A549 (cell line): Measurements from ENCODE around the gene RRP15. TPM values are rescaled to one million over a fixed set of nuclear protein-coding genes. Genes with fewer than 3 reads are reported as not detected.
A peak's percentile ranks its signal among the peaks of the same experiment; 100 is the strongest.

Experiments
- ATAC-seq, 2 experiments: fragments of 200-7000 bp in 1 of 2; fragments of >200 bp in 1 of 2; cut with Nextera tagmentation in 1 of 2; cut with Tn5 transposase in 1 of 2; 3 replicates each; pipeline versions ENCODE4 v1.8.0 to v1.9.1; 2018 to 2020; ENCODE audit warnings: mild to moderate bottlenecking in 1 of 2, moderate library complexity in 1 of 2
- CTCF ChIA-PET: fragments of 300-600 bp; sonication (Branson Sonifier 250); formaldehyde crosslinking; extraction: SDS; loops from one replicate; lab custom pipeline; 2021; ENCODE audit warnings: antibody characterized with exemption, inconsistent platforms; lab: Yijun Ruan, JAX
- POLR2A ChIA-PET: fragments of 350-600 bp; formaldehyde crosslinking; extraction: SDS; loops from one replicate; lab custom pipeline; 2021; ENCODE audit warnings: antibody characterized with exemption, inconsistent platforms; lab: Yijun Ruan, JAX
- DNase-seq, 2 experiments: peaks; one replicate each; pipeline versions ENCODE4 v3.0.0 to v3.0.0-alpha.2; 2011 to 2016; ENCODE audit warnings: low read depth in 1 of 2, low spot score in 1 of 2
- FAIRE-seq: peaks from 2 replicates; lab custom pipeline; 2011; peaks lifted over from hg19 to GRCh38; lab: Jason Lieb, UNC
- H3K27ac ChIP-seq, 2 experiments: fragments of >200 bp; sonication (Bioruptor Twin); formaldehyde crosslinking; 3 replicates each; pipeline ENCODE4 v1.5.1; 2016 to 2017
- H3K4me1 ChIP-seq: fragments of >200 bp; sonication (Bioruptor Twin); formaldehyde crosslinking; 3 replicates; pipeline ENCODE4 v1.6.1; 2016
- H3K4me2 ChIP-seq: fragments of >200 bp; sonication (Bioruptor Twin); formaldehyde crosslinking; 3 replicates; pipeline ENCODE4 v1.6.1; 2016
- H3K4me3 ChIP-seq: fragments of >200 bp; sonication (Bioruptor Twin); formaldehyde crosslinking; 3 replicates; pipeline ENCODE4 v1.5.1; 2016
- H3K9me3 ChIP-seq: fragments of >200 bp; sonication (Bioruptor Twin); formaldehyde crosslinking; 3 replicates; pipeline ENCODE4 v1.6.1; 2016
- CEBPB ChIP-seq, 2 experiments: fragments of >200 bp in 1 of 2; sonication (Bioruptor Twin) in 1 of 2; formaldehyde crosslinking in 1 of 2; IDR thresholded peaks; 2 replicates each; pipeline ENCODE4 v1.6.1; 2012 to 2016
- EHF ChIP-seq: fragments of 250-450 bp; sonication (Bioruptor Pico); IDR thresholded peaks from 2 replicates; pipeline ENCODE4 v1.5.0; 2020; ENCODE audit warnings: mild to moderate bottlenecking
- FOSL2 ChIP-seq, 2 experiments: fragments of 450-650 bp in 1 of 2; fragments of >200 bp in 1 of 2; sonication (Bioruptor Twin) in 1 of 2; formaldehyde crosslinking; IDR thresholded peaks; 2 replicates each; pipeline versions ENCODE4 v1.5.0 to v1.6.1; 2016 to 2020; ENCODE audit warnings: mild to moderate bottlenecking in 1 of 2, moderate library complexity in 1 of 2
- HOXB13 ChIP-seq: fragments of 250-450 bp; sonication (Bioruptor Pico); IDR thresholded peaks from 2 replicates; pipeline ENCODE4 v1.5.0; 2020; ENCODE audit warnings: low read depth, mild to moderate bottlenecking, moderate library complexity
- KDM5A ChIP-seq: fragments of 200-600 bp; sonication (generic); IDR thresholded peaks from 2 replicates; pipeline ENCODE4 v1.6.1; 2016; ENCODE audit warnings: antibody characterized with exemption, mild to moderate bottlenecking
- MAFK ChIP-seq: fragments of 450-650 bp; IDR thresholded peaks from 2 replicates; pipeline ENCODE4 v1.6.1; 2014; ENCODE audit not compliant: partially characterized antibody
- MAZ ChIP-seq: fragments of 150-350 bp; IDR thresholded peaks from 2 replicates; pipeline ENCODE4 v1.6.1; 2014; ENCODE audit warnings: antibody characterized with exemption, low read depth, low read length, borderline replicate concordance
- NFE2L2 ChIP-seq: fragments of 150-350 bp; conservative IDR thresholded peaks from 2 replicates; pipeline ENCODE4 v1.6.1; 2014; ENCODE audit warnings: low read length
- SMC3 ChIP-seq: fragments of >200 bp; sonication (Bioruptor Twin); formaldehyde crosslinking; IDR thresholded peaks from 3 replicates; pipeline ENCODE4 v1.6.1; 2018; ENCODE audit warnings: inconsistent platforms
- ZFP36 ChIP-seq: fragments of 450-650 bp; IDR thresholded peaks from 2 replicates; pipeline ENCODE4 v1.6.1; 2014; ENCODE audit warnings: borderline replicate concordance; ENCODE audit not compliant: partially characterized antibody
- WGBS: methylation state at CpG from one replicate; pipeline ENCODE4 v1.1.6; 2017; ENCODE audit errors: missing lambda C conversion rate; 5-methylcytosine and 5-hydroxymethylcytosine counted together
- polyA plus RNA-seq, 4 experiments: library from polyadenylated mRNA; depleted of rRNA in 3 of 4; stranded (reverse); fragments of >200 nt; fragmentation: RNase III in 1 of 4; extraction: RNeasy Plus Mini Kit Qiagen cat#74134 plus additional on column Dnase treatment in 1 of 4; gene quantifications; 2 replicates in 3 of 4; 3 replicates in 1 of 4; pipeline ENCODE4 v1.2.3, GENCODE V29; 2011 to 2017
- TF ChIP-seq, protein P1 (sequence below): IDR thresholded peaks from 2 replicates; pipeline ENCODE4 v1.6.1; 2012
- TF ChIP-seq, protein P2 (sequence below): fragments of 150-350 bp; IDR thresholded peaks from 2 replicates; pipeline ENCODE4 v1.6.1; 2014; ENCODE audit warnings: low read depth, mild to moderate bottlenecking, low read length
- TF ChIP-seq, protein P3 (sequence below): IDR thresholded peaks from 2 replicates; pipeline ENCODE4 v1.6.1; 2012; ENCODE audit warnings: low read depth, borderline replicate concordance
- TF ChIP-seq, protein P4 (sequence below): IDR thresholded peaks from 2 replicates; pipeline ENCODE4 v1.6.1; 2012

Gene RRP15
- polyA plus RNA-seq, 2 of the 4 experiments (the other 2 are of a cell fraction): 15.6 to 19.5 TPM

DNA sequence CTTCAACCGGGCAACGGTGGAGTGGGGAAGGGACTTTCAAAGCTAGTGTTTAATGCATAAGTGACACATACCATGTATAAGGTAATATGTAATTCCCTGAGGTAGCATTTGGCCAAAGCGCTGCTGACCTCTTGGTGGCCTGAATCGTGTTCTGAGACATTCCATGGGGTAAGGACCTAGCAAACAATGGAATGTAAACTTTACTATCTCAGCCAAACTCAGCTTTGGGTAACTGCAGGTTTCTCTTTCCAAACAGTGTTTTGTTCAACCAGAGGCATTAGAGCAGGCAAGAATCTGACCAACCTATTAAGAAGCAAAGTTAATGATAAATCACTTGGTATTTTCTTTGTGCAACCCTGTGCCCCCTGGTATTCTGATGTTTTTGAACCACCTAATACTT lies 82.0 kb downstream of the RRP15 start (continued):
- no peak for TF ChIP-seq EHF (CRISPR knock-in tag)

DNA sequence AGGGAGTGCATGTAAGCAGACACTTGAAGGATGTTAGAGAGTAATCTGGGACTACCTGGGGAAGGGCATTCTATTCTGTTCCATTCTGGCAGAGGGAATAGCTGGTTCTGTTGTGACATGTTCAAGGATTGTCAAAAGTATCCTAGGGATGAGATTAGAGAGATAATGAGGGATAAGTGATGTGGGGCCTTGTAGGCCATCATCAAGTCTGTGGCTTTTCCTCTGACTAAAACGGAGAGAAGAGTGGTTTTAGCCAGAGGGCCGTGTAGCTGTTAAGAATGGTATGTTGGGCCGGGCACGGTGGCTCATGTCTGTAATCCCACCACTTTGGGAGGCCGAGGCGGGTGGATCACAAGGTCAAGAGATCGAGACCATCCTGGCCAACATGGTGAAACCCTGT lies 83.6 kb downstream of the RRP15 start:
- H3K4me1 ChIP-seq: peaks cover 96% of the 10 kb centered on the region
- H3K9me3 ChIP-seq: no peaks in the 10 kb centered on the region
- ATAC-seq (no peak), FAIRE-seq (no peak), DNase-seq (no peak)
- WGBS: 92% methylated on average over 7 of the region's 7 CpGs
- H3K27ac ChIP-seq: peak overlapping the region; percentile 83 to 90
- POLR2A ChIA-PET: interaction anchor here (1.0 kb wide), 1 partner anchor 23 kb away, joined by 3 read pairs; no protein-coding TSS in a partner anchor
- no peak overlapping the region for H3K4me2 ChIP-seq
- CTCF ChIA-PET: interaction anchor here (1.6 to 2.6 kb wide), 2 partner anchors 15 to 1198 kb away, joined by 5 to 8 read pairs; no protein-coding TSS in a partner anchor
- TF ChIP-seq, protein P1, sequence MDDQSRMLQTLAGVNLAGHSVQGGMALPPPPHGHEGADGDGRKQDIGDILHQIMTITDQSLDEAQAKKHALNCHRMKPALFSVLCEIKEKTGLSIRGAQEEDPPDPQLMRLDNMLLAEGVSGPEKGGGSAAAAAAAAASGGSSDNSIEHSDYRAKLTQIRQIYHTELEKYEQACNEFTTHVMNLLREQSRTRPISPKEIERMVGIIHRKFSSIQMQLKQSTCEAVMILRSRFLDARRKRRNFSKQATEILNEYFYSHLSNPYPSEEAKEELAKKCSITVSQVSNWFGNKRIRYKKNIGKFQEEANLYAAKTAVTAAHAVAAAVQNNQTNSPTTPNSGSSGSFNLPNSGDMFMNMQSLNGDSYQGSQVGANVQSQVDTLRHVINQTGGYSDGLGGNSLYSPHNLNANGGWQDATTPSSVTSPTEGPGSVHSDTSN: no peak
- TF ChIP-seq NFE2L2 (no peak), EHF (CRISPR knock-in tag) (no peak), ZFP36 (no peak), SMC3 (no peak), KDM5A (no peak)
- TF ChIP-seq, protein P2, sequence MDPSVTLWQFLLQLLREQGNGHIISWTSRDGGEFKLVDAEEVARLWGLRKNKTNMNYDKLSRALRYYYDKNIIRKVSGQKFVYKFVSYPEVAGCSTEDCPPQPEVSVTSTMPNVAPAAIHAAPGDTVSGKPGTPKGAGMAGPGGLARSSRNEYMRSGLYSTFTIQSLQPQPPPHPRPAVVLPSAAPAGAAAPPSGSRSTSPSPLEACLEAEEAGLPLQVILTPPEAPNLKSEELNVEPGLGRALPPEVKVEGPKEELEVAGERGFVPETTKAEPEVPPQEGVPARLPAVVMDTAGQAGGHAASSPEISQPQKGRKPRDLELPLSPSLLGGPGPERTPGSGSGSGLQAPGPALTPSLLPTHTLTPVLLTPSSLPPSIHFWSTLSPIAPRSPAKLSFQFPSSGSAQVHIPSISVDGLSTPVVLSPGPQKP: no peak
- TF ChIP-seq, protein P3, sequence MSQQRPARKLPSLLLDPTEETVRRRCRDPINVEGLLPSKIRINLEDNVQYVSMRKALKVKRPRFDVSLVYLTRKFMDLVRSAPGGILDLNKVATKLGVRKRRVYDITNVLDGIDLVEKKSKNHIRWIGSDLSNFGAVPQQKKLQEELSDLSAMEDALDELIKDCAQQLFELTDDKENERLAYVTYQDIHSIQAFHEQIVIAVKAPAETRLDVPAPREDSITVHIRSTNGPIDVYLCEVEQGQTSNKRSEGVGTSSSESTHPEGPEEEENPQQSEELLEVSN: no peak
- H3K4me3 ChIP-seq: no peak overlapping the region

DNA sequence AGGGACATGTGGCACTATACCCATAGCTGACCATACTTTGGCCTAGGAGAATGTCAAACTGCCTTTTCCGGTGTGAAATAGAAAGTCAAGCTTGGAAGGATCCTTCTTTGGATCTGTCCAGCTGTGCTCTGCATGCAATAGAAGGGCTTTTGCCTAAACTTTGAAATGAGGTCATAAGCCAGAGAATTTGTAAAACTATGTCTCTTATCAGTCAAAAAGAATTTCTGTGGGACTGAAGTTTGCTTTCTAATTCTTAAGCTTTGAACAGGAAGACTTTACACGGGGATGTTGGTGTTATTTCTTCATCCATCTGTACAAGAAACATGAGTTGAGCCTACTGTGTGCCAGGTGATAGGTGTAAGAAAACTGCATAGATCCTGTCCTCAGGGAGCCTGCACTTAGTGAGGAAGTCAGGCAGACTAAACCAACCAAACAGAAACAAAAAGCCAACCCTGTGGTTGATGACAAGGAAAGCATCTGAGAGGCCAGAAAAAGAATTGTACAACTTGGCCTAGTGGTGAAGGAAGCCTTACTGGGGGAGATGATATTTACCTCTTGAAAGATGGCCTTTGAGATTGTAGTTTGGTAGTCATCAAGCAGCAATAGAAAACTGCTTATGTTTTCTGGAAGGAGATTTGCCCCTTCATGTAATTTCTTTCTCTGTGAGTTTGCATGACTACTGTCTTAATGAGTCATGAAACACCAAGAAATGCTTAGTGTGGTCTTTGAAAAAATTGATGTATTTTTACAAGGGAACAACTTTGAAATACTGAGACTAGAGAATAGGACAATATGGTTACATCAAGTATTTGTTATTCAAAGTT lies 84.8 kb downstream of the RRP15 start:
- ChIA-PET POLR2A (interaction anchor here (0.6 to 1.0 kb wide), 2 partner anchors 21 to 150 kb away, joined by 3 read pairs; no protein-coding TSS in a partner anchor), CTCF (interaction anchor here (0.7 kb wide), 2 partner anchors 8 to 812 kb away, joined by 3 to 4 read pairs; no protein-coding TSS in a partner anchor)
- no peak for TF ChIP-seq FOSL2 (IDR thresholded peaks at IDR 0.05)
- peak; percentile 49; the same call in 1 of the 2 replicates for TF ChIP-seq FOSL2 (CRISPR knock-in tag; IDR thresholded peaks at IDR 0.05)
- TF ChIP-seq, protein P4, sequence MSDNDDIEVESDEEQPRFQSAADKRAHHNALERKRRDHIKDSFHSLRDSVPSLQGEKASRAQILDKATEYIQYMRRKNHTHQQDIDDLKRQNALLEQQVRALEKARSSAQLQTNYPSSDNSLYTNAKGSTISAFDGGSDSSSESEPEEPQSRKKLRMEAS: no peak
- H3K4me2 ChIP-seq: peak overlapping the region; percentile 22; the same call in 1 of the 3 replicates
- no peak overlapping the region for H3K4me3 ChIP-seq
- H3K27ac ChIP-seq: peak overlapping the region; percentile 90 to 92
- DNase-seq (no peak), ATAC-seq (no peak), FAIRE-seq (no peak)
- H3K4me1 ChIP-seq: peaks cover 96% of the 10 kb centered on the region
- WGBS: 70% methylated on average over 2 of the region's 2 CpGs
- H3K9me3 ChIP-seq: no peaks in the 10 kb centered on the region

DNA sequence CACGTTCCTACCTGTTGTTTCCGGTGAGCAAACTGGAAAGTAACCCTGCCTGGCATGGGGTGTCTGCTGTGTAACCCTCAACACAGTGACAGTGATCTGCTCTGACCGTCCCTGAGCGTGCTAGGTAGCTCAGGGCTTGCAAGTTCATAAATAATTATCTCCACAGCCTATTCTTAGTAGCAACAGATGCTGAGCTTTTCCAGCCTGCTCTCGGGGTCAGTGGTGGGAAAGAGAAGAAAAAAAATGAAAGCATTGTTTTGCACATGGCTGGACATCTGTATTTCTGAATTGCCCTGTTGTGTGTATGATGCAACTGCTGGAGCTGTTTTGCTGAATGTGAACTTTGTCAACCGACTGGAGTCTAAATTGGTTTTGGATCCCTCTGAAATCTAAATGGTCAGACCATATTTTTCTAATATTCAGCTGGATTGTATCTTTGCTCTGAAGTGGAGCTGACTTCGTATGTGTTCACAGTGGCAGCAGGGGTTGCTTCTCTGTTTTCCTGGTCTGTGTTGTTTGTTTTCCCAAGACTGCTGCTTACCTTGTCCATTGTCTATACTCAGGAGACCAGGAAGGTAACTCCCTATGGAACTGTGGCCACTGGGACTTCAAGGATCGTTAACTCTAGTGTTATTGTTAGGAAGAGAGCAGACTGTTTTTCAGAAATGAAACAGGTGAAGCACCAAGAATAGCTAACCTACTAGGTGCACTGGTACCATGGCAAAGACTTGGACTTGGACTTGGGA lies 87.0 kb downstream of the RRP15 start:
- POLR2A ChIA-PET: interaction anchor here (4.5 kb wide), 1 partner anchor 27 kb away, joined by 20 read pairs; the partner anchor contains the start of gene TGFB2
- Histone ChIP-seq H3K4me2 (peak overlapping the region; percentile 80), H3K4me1 (peaks cover 96% of the 10 kb centered on the region), H3K27ac (peak overlapping the region; percentile 90 to 92), H3K4me3 (no peak overlapping the region), H3K9me3 (no peaks in the 10 kb centered on the region)
- DNase-seq (no peak), ATAC-seq (no peak), FAIRE-seq (no peak)
- TF ChIP-seq, protein P4: 0 out of 2 replicates have a peak, but pooled peaks have one; percentile 25
- peak; percentile 41 for TF ChIP-seq MAFK
- TF ChIP-seq MAZ: no peak
- TF ChIP-seq, protein P2: no peak
- TF ChIP-seq, protein P3: no peak
- TF ChIP-seq HOXB13 (CRISPR knock-in tag): no peak
- peak; percentile 16 to 59; a peak in 2 of 4 replicates for TF ChIP-seq CEBPB (IDR thresholded peaks at IDR 0.05)
- WGBS: 71% methylated on average over 8 of the region's 8 CpGs
- CTCF ChIA-PET: interaction anchor here (1.0 to 1.5 kb wide), 3 partner anchors 9 to 103 kb away, joined by 3 read pairs; partner anchors contain the start of gene TGFB2
